Stimulated activated CD4-positive, alpha-beta T cell treated with anti-CD3 and anti-CD28 coated beads, Interleukin-12 subunit alpha, Interleukin-12 subunit beta, amount 100 ng/mL, for 48 hours (primary cell): ENCODE results near the gene MRPS16.
"Not testable (repeated sequence)": the region's sequence is repeated elsewhere in the genome, so short reads cannot be mapped to it uniquely, and the experiment has no call there.

Experiments
- DNase-seq, 3 donors: peaks; one replicate each; pipeline ENCODE4 v3.0.0-alpha.2; 2020; ENCODE audit warnings: low read depth in 2 of 3, low spot score in 1 of 3

Gene MRPS16

GRCh38 chr10:73252445-73253224 is at the start of gene MRPS16:
TSS of gene MRPS16 (minus strand) at chr10:73252644. CDS start at chr10:73252482, 162 bp downstream.
- DNase-seq, result peak; percentile 85 to 93 (median 86)

- DNase-seq, result no peak
Observed at GRCh38 chr10:73296946-73297345, 44.5 kb upstream of the MRPS16 start.

GRCh38 chr10:73293461-73293860 is 41.0 kb upstream of the MRPS16 start:
- no peak for DNase-seq

GRCh38 chr10:73289958-73290357 is 37.5 kb upstream of the MRPS16 start:
- no peak for DNase-seq

GRCh38 chr10:73287441-73287840 is 35.0 kb upstream of the MRPS16 start:
- DNase-seq, result no peak

- DNase-seq, result no peak
Observed at GRCh38 chr10:73281097-73281496, 28.7 kb upstream of the MRPS16 start.

- no peak for DNase-seq
Observed at GRCh38 chr10:73264423-73264822, 12.0 kb upstream of the MRPS16 start.

- no peak for DNase-seq
Observed at GRCh38 chr10:73263693-73264347, 11.4 kb upstream of the MRPS16 start.

- no peak for DNase-seq
Observed at GRCh38 chr10:73262880-73263555, 10.6 kb upstream of the MRPS16 start.

- no peak for DNase-seq
Observed at GRCh38 chr10:73262105-73262730, 9.8 kb upstream of the MRPS16 start.

GRCh38 chr10:73261362-73261995 is 9.0 kb upstream of the MRPS16 start:
- no peak for DNase-seq

GRCh38 chr10:73258612-73259011 is 6.2 kb upstream of the MRPS16 start:
- not testable (repeated sequence) for DNase-seq

GRCh38 chr10:73253225-73253555 is 746 bp upstream of the MRPS16 start:
- no peak for DNase-seq

GRCh38 chr10:73251683-73252444 is 580 bp downstream of the MRPS16 start:
- DNase-seq, result peak in 1 of 3 donors; percentile 21

- no peak for DNase-seq
Observed at GRCh38 chr10:73248259-73248724, 4.2 kb downstream of the MRPS16 start.

GRCh38 chr10:73247509-73248258 is 4.8 kb downstream of the MRPS16 start:
- no peak for DNase-seq

- DNase-seq, result peak; percentile 96 to 99 (median 96)
Observed at GRCh38 chr10:73246646-73247508, 5.6 kb downstream of the MRPS16 start, which contains the start of gene DNAJC9. TSS of gene DNAJC9 (minus strand) at chr10:73247255. CDS start at chr10:73247189, 66 bp downstream.

GRCh38 chr10:73246322-73246645 is 6.2 kb downstream of the MRPS16 start:
- DNase-seq, result no peak
